NCI-H2171 (cell line): ENCODE measurements around the gene FAM200B.
"Not testable (repeated sequence)": the region's sequence is repeated elsewhere in the genome, so short reads cannot be mapped to it uniquely, and the experiment has no call there.

Source experiments
- DNase-seq: peaks from one replicate; lab custom pipeline; 2025; lab: John Stamatoyannopoulos, UW

Gene FAM200B

DNA sequence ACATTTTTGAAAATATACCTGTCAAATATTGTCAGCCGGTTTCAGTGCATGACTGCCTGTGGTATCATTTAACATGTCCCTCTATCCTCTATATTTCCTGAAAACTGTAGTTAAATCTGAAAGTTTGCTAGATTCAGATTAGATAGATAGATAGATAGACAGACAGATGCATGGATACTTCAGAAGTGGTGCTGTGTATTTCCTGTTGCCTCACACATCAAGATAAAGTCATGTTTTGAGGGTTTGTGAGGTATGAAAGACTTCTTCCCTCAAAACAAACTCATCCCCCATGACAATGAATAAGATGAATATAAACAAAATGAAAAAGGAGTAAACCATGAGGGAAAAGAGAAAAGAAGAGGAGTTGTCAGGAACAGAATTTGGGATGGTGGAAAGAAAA, 15.2 kb downstream of the FAM200B start:
- no peak for DNase-seq

DNA sequence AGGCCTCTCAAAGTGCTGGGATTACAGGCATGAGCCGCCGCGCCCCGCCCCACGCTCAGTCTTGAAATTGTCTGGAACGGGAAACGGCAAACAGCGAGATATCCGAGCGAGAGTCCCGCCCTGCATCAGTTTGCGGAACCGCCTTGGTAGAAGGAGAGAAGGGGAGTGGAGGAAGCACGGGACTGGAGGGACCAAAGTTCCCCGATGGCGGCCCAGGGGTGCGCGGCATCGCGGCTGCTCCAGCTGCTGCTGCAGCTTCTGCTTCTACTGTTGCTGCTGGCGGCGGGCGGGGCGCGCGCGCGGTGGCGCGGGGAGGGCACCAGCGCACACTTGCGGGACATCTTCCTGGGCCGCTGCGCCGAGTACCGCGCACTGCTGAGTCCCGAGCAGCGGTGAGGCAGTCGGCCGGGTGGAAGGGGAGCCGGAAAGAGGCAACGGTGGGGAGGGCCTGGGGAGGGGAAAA, 21.3 kb downstream of the FAM200B start, which contains the start of gene BST1:
BST1 (plus strand) TSS at position 125 of the 463 bp plus-strand sequence; CDS start at position 205, 80 bp downstream.
- DNase-seq: no peak

DNA sequence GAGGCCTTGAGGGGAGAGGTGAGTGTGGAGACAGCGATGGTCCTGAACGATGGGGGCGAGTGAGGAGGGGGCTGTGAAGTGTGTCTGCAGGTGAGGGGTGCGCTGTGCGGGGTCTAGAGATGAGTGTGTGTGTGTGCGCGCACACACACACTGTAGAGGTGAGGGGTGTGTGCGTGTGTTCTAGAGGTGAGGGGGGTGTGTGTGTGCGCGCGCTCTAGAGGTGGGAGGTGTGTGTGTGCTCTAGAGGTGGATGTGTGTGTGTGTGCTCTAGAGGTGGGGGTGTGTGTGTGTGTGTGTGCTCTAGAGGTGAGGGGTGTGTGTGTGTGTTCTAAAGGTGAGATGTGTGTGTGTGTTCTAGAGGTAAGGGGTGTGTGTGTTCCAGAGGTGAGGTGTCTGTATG, 21.8 kb downstream of the FAM200B start:
- DNase-seq: no peak

GRCh38 chr4:15704129-15704528, 22.5 kb downstream of the FAM200B start:
- no peak for DNase-seq

- DNase-seq: no peak
Measured at GRCh38 chr4:15706646-15707362, 25.2 kb downstream of the FAM200B start.

- DNase-seq: no peak
Measured at GRCh38 chr4:15707363-15707715, 25.7 kb downstream of the FAM200B start.

GRCh38 chr4:15711762-15712161, 30.1 kb downstream of the FAM200B start:
- DNase-seq: no peak

DNA sequence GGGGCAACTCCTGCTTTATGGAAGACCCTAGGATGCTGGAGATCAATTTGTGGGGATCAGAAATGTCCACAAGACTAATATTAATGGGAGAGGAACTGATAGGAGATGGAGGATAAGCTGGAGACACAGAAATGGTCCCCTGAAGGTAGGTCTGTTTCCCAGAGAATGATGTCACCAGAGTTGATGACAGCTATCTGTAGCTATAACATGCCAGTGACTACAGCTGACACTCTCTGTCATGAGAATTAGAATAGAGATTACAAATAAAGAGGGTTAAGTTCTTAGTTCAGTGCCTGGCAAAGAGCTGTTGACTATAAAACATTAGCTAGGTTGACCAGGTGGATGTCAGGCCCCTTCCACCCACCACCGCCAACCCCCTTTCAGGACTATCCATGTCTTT, 30.6 kb downstream of the FAM200B start:
- DNase-seq: no peak

DNA sequence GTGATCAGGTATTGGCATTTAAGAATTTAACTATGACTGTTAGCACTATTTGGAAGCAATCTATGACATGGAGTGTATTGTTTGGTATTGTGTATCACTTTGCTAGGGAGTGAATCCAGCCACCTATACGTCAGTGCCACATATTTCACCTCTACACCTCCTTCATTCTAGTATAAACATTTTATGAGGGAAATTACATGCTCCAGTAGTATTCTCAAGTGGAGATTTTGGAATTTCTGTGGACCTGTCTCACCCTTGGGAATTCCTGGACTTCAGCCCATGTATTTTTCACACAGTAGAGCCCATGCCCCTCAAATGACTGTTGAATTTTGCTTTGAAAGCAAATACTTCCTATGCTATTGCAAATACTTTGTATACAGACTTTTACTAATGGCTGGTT, 32.5 kb downstream of the FAM200B start:
- no peak for DNase-seq

- DNase-seq: no peak
Measured at GRCh38 chr4:15714646-15715435, 33.2 kb downstream of the FAM200B start.

GRCh38 chr4:15716115-15716514, 34.5 kb downstream of the FAM200B start:
- DNase-seq: no peak

GRCh38 chr4:15717086-15717485, 35.5 kb downstream of the FAM200B start:
- no peak for DNase-seq

GRCh38 chr4:15717657-15718416, 36.2 kb downstream of the FAM200B start:
- no peak for DNase-seq

DNA sequence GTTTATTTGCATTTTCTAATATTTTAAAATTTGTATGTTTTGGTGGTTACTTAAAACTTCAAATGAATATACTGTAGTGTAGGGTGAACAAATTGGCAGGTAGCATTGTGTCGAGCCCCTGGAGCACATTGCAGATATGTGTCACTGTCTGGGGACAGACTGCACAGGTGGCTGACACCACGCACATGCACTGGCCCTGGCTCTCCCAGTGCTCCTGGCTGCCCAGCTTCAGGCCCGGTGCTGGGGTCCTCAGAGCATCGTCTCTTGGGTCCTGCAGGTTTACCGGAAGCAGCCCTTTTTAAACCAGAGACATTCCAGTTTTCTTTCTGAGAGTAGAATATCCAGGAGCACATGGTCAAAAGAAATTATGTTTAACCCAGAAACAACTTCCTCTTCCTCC, 36.8 kb downstream of the FAM200B start:
- no peak for DNase-seq

GRCh38 chr4:15718959-15719358, 37.3 kb downstream of the FAM200B start:
- no peak for DNase-seq

- no peak for DNase-seq
Measured at GRCh38 chr4:15719506-15719905, 37.9 kb downstream of the FAM200B start.

- DNase-seq: no peak
Measured at GRCh38 chr4:15720851-15721250, 39.2 kb downstream of the FAM200B start.

DNA sequence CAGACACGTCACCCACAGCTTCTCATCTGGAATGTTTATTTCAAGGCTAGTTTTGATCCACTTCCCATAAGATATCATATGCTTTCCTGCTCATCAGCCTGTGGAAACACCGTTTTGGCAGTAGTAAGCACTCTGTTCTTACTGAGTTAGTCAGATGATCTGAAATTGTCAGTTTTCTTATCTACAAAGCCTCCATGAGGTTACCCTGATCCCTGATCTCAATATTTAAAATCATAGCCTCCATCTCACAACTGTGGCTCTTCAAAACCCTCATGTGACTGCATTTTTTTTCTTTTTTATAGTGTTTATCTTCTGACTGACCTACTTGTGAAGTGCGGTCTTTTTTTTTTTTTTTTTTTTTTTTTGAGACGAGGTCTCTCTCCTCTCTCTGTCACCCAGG, 44.0 kb downstream of the FAM200B start:
- no peak for DNase-seq

GRCh38 chr4:15729910-15730533, 48.4 kb downstream of the FAM200B start:
- DNase-seq: no peak

GRCh38 chr4:15733061-15733460, 51.4 kb downstream of the FAM200B start:
- DNase-seq: not testable (repeated sequence)

DNA sequence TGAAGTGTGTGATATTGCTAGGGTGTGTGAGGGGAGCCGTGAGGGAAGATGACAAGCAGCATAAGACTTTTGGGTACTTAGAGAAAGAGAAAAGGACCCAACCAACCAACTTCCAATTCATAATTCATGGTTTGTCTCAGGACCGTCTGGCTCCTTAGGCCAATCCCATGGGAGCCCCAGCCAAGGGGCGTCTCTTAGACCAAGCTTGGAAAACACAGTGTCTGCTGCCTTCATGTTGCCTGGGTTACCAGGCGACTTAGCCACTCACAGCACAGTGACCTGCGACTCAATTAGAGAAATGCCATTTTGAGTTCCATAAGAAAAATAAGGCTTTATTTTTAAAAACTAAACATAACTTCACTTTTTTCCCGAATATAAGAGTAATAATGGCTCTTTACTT, 53.9 kb downstream of the FAM200B start:
- no peak for DNase-seq

DNA sequence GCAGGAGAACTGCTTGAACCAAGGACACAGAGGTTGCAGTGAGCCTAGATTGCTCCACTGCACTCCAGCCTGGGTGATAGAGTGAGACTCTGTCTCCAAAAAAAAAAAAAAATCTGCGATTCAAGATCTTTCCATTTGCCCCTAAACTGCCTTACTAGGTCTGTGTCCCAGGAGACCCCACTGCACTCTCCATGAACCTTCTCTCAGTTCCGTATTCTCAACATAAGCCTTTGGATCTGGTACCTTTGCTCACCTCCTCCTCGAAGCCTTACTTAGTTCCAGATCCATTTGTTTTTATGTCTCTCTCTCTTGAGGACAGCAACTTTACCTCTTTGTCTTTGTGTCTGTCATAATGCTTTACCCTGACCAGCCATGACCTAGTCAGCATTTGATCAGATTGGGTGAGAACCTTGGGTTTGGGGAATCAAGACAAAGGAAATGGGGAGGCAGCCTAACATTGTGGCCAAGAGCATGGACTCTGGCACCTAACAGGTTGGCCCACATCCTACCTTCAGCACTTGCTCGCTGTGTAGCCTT, 55.0 kb downstream of the FAM200B start:
- no peak for DNase-seq
